Measurements from ENCODE around the gene PAX7. TPM values are rescaled to one million over a fixed set of nuclear protein-coding genes. Genes with fewer than 3 reads are reported as not detected.
"Not testable (repeated sequence)": the region's sequence is repeated elsewhere in the genome, so short reads cannot be mapped to it uniquely, and the experiment has no call there.

Gene PAX7
- total and polyA plus RNA-seq, 12 donors: not detected

DNA sequence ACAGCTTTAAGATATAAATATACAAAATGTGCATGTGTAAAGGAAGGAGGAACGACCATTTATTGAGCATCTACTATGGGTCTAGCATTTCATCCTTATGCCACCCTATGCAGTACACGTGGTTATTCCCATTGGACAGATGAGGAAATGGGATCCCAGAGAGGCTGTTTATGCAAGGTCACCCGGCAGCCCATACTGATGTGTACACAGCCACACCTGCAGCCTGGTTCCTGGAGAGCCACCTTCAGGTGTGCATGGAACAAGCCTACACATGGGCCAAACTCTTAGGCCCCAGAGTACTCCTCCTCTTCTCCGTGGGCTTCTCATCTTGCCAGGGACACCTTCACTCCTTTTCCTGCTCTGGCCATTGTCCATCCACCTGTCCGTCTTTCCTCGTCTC, 108.8 kb downstream of the PAX7 start:
- TF ChIP-seq, protein P1, sequence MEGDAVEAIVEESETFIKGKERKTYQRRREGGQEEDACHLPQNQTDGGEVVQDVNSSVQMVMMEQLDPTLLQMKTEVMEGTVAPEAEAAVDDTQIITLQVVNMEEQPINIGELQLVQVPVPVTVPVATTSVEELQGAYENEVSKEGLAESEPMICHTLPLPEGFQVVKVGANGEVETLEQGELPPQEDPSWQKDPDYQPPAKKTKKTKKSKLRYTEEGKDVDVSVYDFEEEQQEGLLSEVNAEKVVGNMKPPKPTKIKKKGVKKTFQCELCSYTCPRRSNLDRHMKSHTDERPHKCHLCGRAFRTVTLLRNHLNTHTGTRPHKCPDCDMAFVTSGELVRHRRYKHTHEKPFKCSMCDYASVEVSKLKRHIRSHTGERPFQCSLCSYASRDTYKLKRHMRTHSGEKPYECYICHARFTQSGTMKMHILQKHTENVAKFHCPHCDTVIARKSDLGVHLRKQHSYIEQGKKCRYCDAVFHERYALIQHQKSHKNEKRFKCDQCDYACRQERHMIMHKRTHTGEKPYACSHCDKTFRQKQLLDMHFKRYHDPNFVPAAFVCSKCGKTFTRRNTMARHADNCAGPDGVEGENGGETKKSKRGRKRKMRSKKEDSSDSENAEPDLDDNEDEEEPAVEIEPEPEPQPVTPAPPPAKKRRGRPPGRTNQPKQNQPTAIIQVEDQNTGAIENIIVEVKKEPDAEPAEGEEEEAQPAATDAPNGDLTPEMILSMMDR (IDR thresholded peaks at IDR 0.05): no peak
- Histone ChIP-seq H3K27me3 (peaks cover 0 to 67% (median 52%) of the 10 kb centered on the region in 7 donors), H3K27ac (no peak overlapping the region), H3K4me1 (no peaks in the 10 kb centered on the region), H3K36me3 (no peaks in the 10 kb centered on the region), H3K9me3 (no peaks in the 10 kb centered on the region), H3K4me3 (no peak overlapping the region)
- no peak for DNase-seq
- intact Hi-C loops (cut with DNase I): no loop called here
- WGBS, 2 donors: 58% methylated on average over 6 of the region's 6 CpGs
- no peak for ATAC-seq

DNA sequence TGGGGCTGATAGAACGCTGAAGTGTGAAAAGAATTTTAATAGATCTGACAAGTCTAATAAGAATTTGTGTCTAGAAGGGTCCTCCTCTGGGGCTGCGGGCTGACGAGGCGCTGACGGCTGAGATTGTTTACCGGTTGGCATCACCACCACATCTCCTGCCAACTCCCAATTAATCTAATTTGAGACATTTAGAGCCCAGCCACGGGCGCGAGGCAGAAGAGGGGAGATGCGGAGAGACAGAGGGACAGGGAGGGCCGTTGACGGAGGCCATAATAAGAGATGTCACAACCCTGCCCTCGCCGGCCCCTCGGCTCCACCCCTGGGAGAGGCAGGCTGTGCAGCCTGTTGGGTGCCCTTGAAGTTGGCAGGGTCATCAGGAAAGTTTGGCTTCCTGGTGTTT, 109.3 kb downstream of the PAX7 start:
- ATAC-seq (no peak), DNase-seq (no peak)
- 60 to 63% methylated on average over 15 of the region's 15 CpGs for WGBS, 2 donors
- intact Hi-C loops (cut with DNase I): no loop called here
- Histone ChIP-seq H3K9me3 (no peaks in the 10 kb centered on the region), H3K4me3 (no peak overlapping the region), H3K36me3 (no peaks in the 10 kb centered on the region), H3K4me1 (no peaks in the 10 kb centered on the region), H3K27ac (no peak overlapping the region), H3K27me3 (peaks cover 0 to 65% (median 49%) of the 10 kb centered on the region in 7 donors)
- TF ChIP-seq, protein P1 (IDR thresholded peaks at IDR 0.05): no peak

DNA sequence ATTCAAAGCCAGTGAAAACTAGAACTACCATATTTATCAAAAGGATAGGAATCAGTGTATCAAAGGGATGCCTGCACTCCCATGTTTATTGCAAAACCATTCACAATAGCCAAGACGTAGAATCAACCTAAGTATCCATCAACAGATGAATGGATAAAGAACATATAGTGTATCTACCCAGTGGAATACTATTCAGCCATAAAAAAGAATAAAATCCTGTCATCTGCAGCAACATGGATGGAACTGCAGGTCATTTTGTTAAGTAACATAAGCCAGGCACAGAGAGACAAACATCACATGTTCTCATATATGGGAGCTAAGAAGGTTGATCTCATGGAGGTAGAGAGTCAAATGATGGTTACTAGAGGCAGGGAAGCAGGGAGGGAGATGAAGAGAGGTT, 110.0 kb downstream of the PAX7 start:
- no peaks in the 10 kb centered on the region for H3K9me3 ChIP-seq
- intact Hi-C loops (cut with DNase I): no loop called here
- H3K4me1 ChIP-seq: no peaks in the 10 kb centered on the region
- H3K27me3 ChIP-seq: peaks cover 0 to 65% (median 49%) of the 10 kb centered on the region in 7 donors
- no peak overlapping the region for H3K27ac ChIP-seq
- WGBS, 2 donors: 80 to 84% methylated on average over 1 of the region's 1 CpG
- no peak for ATAC-seq
- TF ChIP-seq, protein P1 (IDR thresholded peaks at IDR 0.05): no peak
- no peak for DNase-seq
- no peak overlapping the region for H3K4me3 ChIP-seq
- no peaks in the 10 kb centered on the region for H3K36me3 ChIP-seq

DNA sequence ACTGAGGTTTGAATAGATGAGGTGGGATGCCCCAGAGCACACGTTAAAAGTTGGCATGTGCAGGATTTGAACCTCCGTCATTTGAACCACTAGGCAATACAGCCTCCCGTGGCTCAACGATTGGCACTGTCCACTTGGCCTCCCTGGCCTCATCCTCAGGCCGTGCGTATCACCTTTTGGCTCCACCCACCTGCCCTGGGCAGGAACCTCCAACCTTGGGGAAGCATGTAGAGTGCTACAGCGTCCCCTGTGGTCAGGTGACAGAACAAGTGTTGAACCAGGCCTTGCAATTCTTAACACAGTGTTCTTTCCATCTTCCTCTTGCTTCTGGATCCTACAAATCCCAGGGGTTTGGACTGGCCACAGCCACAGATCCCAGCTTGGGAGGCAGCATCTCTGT, 112.6 kb downstream of the PAX7 start:
- 39 to 42% methylated on average over 7 of the region's 7 CpGs for WGBS, 2 donors

DNA sequence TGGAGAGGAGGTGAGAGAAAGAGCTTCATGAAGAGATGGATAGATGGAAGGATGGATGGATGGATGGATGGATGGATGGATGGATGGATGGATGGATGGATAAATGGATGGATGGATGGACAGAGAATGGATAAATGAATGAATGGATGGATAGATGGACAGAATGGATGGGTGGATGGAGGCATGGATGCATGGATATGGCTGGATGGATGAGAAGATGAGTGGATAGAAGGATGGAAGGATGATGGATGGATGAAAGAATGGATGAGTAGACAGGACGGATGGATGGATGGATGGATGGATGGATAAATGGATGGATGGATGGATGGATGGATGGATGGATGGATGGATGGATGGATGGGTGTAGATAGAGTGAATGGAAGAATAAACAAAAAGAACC, 113.7 kb downstream of the PAX7 start:
- intact Hi-C loops (cut with DNase I); H3K4me1 ChIP-seq; H3K4me3 ChIP-seq; H3K36me3 ChIP-seq; DNase-seq; H3K27ac ChIP-seq; ATAC-seq; H3K9me3 ChIP-seq: not testable (repeated sequence)
- peaks cover 0 to 68% (median 52%) of the 10 kb centered on the region in 7 donors for H3K27me3 ChIP-seq
- WGBS, 2 donors: 92 to 93% methylated on average over 1 of the region's 1 CpG

More for the DNA sequence above, 112.6 kb downstream of the PAX7 start:
- Histone ChIP-seq H3K4me1 (no peaks in the 10 kb centered on the region), H3K36me3 (no peaks in the 10 kb centered on the region), H3K9me3 (no peaks in the 10 kb centered on the region), H3K27ac (no peak overlapping the region), H3K4me3 (no peak overlapping the region), H3K27me3 (peaks cover 0 to 71% (median 54%) of the 10 kb centered on the region in 7 donors)
- TF ChIP-seq, protein P1 (IDR thresholded peaks at IDR 0.05): no peak
- ATAC-seq: no peak
- intact Hi-C loops (cut with DNase I): no loop called here
- no peak for DNase-seq
